AG10803 (cell line): ENCODE measurements around the gene SPINT4.
"Not testable (repeated sequence)": the region's sequence is repeated elsewhere in the genome, so short reads cannot be mapped to it uniquely, and the experiment has no call there.

Source experiments
- DNase-seq: peaks from one replicate; pipeline ENCODE4 v3.0.0; 2010; ENCODE audit warnings: low read depth
- H3K4me3 ChIP-seq: 2 replicates; pipeline ENCODE4 v1.5.1; 2011; ENCODE audit warnings: mild to moderate bottlenecking, low read length, control low read depth
- TF ChIP-seq, protein P1 (sequence below): conservative IDR thresholded peaks from 2 replicates; pipeline ENCODE4 v1.5.1; 2011; ENCODE audit warnings: mild to moderate bottlenecking, low read length, control low read depth, inconsistent platforms

Gene SPINT4

DNA sequence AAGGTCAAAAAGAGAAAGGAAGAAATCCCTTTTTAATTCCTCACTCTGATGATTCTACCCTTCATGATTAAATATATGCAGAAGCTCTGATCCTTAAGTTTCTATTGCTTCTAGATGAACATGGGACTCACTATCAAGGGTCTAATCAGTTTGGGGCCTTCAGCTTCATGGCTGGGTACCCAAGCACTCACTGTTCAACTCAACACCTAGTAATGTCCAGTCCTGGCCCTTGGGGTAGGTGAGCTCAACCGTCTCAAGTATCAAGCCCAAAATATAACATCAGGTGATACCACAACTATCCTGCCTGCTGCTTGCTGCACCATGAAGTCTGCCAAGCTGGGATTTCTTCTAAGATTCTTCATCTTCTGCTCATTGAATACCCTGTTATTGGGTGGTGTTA lies at the start of gene SPINT4:
Gene SPINT4 (plus strand): TSS at position 301 of the 400 bp plus-strand sequence. CDS start 21 bp downstream, at position 322.
- H3K4me3 ChIP-seq, result no peak within 1 kb of the TSS
- no peak for DNase-seq
- TF ChIP-seq, protein P1, sequence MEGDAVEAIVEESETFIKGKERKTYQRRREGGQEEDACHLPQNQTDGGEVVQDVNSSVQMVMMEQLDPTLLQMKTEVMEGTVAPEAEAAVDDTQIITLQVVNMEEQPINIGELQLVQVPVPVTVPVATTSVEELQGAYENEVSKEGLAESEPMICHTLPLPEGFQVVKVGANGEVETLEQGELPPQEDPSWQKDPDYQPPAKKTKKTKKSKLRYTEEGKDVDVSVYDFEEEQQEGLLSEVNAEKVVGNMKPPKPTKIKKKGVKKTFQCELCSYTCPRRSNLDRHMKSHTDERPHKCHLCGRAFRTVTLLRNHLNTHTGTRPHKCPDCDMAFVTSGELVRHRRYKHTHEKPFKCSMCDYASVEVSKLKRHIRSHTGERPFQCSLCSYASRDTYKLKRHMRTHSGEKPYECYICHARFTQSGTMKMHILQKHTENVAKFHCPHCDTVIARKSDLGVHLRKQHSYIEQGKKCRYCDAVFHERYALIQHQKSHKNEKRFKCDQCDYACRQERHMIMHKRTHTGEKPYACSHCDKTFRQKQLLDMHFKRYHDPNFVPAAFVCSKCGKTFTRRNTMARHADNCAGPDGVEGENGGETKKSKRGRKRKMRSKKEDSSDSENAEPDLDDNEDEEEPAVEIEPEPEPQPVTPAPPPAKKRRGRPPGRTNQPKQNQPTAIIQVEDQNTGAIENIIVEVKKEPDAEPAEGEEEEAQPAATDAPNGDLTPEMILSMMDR, result no peak

DNA sequence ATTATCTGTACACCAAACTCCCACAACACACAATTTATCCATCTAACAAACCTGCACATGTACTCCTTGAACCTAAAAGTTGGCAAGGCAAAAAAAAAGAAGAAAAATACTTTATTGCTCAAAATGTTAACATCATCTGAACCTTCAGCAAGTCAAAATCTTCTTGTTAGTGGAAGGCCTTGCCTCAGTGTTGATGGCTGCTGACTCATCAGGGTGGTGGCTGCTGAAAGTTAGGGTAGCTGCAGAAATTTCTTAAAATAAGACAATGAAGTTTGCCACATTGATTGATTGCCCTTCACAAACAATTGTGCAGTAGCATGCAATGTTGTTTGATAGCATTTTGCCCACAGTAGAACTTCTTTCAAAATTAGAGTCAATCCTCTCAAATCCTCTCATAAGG lies 49.4 kb upstream of the SPINT4 start:
- TF ChIP-seq, protein P1, result no peak
- no peak for DNase-seq
- no peak overlapping the region for H3K4me3 ChIP-seq

DNA sequence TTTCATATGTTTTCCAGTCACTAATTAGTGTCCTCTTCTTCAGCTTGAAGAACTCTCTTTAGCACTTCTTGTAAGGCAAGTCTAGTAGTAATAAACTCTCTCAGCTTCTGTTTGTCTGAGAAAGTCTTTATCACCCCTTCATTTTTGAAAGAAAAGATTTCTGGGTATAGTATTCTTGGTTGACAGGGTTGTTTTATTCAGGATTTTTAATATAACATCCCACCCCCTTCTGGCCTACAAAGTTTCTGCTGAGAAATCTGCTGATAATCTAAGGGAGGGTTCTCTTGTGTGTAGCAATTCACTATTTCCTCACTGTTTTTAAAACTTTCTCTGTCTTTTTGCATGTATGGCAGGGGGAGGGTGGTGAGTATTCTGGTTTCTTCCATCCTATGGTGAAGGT lies 42.5 kb upstream of the SPINT4 start:
- no peak overlapping the region for H3K4me3 ChIP-seq
- TF ChIP-seq, protein P1, result no peak
- no peak for DNase-seq

DNA sequence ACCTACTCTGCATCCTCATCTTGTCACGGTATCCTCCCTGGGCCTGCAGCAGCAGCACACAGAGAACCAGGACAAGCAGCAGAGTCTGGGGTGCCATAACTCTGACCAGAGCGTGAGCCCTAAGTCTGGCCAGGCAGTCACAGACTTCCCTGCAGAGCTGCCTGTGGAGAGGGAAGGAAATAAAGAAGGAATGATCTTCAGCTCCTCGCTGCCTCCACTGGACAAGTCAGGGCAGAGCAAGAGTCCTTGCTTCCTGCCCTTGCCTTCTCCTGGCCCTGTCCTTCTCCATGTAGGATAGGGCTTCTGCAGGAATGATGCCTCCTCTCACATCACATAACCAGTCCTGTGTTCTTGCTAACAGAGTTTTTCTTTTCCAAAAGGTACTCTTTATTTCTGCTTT lies 36.3 kb upstream of the SPINT4 start:
- TF ChIP-seq, protein P1, result peak; percentile 12; the same call in 1 of the 2 replicates
- no peak overlapping the region for H3K4me3 ChIP-seq
- DNase-seq, result no peak

DNA sequence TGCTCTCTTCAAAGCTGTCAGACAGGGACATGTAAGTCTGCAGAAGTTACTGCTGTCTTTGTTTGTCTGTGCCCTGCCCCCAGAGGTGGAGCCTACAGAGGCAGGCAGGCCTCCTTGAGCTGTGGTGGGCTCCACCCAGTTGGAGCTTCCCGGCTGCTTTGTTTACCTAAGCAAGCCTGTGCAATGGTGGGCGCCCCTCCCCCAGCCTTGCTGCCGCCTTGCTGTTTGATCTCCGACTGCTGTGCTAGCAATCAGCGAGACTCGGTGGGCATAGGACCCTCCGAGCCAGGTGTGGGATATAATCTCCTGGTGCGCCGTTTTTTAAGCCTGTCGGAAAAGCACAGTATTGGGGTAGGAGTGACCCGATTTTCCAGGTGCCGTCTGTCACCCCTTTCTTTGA lies 28.8 kb upstream of the SPINT4 start:
- not testable (repeated sequence) for H3K4me3 ChIP-seq, DNase-seq

DNA sequence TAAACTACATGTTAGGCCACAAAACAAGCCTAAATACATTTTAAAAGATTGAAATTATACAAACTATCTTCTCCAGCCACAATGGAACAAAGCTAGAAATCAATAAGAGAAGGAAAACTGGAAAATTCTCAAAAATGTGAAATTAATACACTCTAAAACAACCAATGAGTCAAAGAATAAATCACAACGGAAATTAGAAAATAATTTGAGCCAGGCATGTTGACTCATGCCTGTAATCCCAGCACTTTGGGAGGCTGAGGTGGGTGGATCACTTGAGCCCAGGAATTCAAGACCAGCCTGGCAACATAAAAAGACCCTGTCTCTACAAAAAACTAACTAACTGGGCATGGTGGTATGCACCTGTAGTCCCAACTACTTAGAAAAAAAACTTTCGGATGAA lies 26.7 kb upstream of the SPINT4 start:
- TF ChIP-seq, protein P1, result no peak
- no peak for DNase-seq
- no peak overlapping the region for H3K4me3 ChIP-seq

DNA sequence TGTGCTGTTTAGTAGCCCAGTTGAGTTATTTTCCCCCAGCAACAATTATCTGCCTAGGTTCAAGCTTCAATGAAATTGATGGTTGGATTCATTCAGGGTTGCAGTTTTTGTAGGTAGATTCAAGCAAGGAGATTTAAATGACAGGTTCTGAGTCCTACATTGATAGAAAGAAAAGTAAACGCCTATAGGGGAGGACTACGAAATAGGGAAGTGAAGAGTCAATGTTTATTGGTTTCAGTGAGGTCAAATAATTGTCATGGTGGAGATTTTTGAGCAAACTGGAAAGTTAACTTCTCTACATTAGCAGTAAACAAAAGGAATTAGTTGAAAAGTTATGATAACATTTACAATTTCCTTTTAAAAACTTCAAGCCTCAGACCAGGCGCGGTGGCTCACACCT lies 21.0 kb upstream of the SPINT4 start:
- H3K4me3 ChIP-seq, result no peak overlapping the region
- no peak for DNase-seq
- TF ChIP-seq, protein P1, result no peak

DNA sequence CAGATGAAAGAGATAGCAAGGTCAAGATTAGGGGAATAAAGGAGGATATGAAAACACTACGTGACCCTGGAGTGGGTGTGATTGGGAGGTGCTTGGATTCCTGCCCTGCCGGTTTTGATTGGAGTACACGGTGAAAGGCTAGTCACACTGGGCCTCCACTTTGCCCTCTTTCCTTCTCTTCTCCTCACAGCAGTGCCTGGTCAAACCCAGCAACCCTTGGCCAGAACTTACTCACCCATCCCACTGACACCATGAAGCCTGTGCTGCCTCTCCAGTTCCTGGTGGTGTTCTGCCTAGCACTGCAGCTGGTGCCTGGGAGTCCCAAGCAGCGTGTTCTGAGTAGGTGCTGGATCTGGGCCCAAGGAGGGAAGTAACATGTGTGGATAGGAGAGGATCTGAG lies 20.3 kb upstream of the SPINT4 start, which contains the start of gene WFDC13:
Gene WFDC13 (plus strand): TSS at position 166 of the 400 bp plus-strand sequence. CDS start 86 bp downstream, at position 252.
- H3K4me3 ChIP-seq, result no peak within 1 kb of the TSS
- no peak for DNase-seq
- TF ChIP-seq, protein P1, result no peak
